OCI-LY1 (cell line): ENCODE results near the gene GOLT1B.

Source experiments
- H2AFZ ChIP-seq: fragments of 200-600 bp; sonication (generic), shearing (Covaris generic); 2 replicates; pipeline ENCODE4 v1.6.0; 2014; ENCODE audit warnings: antibody characterized with exemption, mild to moderate bottlenecking, low read length
- H3F3A ChIP-seq: fragments of 200-600 bp; sonication (generic), shearing (Covaris generic); 2 replicates; pipeline ENCODE4 v1.6.0; 2014; ENCODE audit warnings: mild to moderate bottlenecking, antibody characterized with exemption, low read length, moderate library complexity; ENCODE audit not compliant: insufficient read depth
- H3K27ac ChIP-seq: fragments of 200-600 bp; sonication (generic); 2 replicates; pipeline ENCODE4 v1.5.1; 2014; ENCODE audit warnings: low read length, mixed run types, mild to moderate bottlenecking, low read depth; ENCODE audit not compliant: poor library complexity, severe bottlenecking
- H3K27me3 ChIP-seq: fragments of 200-600 bp; sonication (generic); 2 replicates; pipeline ENCODE4 v1.6.0; 2014; ENCODE audit warnings: antibody characterized with exemption, mild to moderate bottlenecking, low read length, moderate library complexity; ENCODE audit not compliant: insufficient read depth
- H3K36me3 ChIP-seq: fragments of 200-600 bp; sonication (generic); 2 replicates; pipeline ENCODE4 v1.6.1; 2014; ENCODE audit warnings: mild to moderate bottlenecking, antibody characterized with exemption, low read length, moderate library complexity, mixed read lengths; ENCODE audit not compliant: insufficient read depth
- H3K4me1 ChIP-seq: fragments of 200-600 bp; sonication (generic); 2 replicates; pipeline ENCODE4 v1.5.1; 2014; ENCODE audit warnings: mild to moderate bottlenecking, low read length, moderate library complexity; ENCODE audit not compliant: insufficient read depth, severe bottlenecking
- H3K4me2 ChIP-seq: fragments of 200-600 bp; sonication (generic), shearing (Covaris generic); 2 replicates; pipeline ENCODE4 v1.6.1; 2014; ENCODE audit warnings: low read length
- H3K4me3 ChIP-seq: fragments of 200-600 bp; sonication (generic); 2 replicates; pipeline ENCODE4 v1.5.1; 2014; ENCODE audit warnings: low read length, low read depth, mild to moderate bottlenecking, mixed read lengths; ENCODE audit not compliant: poor library complexity, severe bottlenecking
- H3K79me2 ChIP-seq: fragments of 200-600 bp; shearing (Covaris generic); 2 replicates; pipeline ENCODE4 v1.6.1; 2016; ENCODE audit warnings: mixed run types, low read length, mixed read lengths; ENCODE audit not compliant: insufficient read depth
- H3K9ac ChIP-seq: fragments of 200-600 bp; sonication (generic), shearing (Covaris generic); 2 replicates; pipeline ENCODE4 v1.6.1; 2014; ENCODE audit warnings: mild to moderate bottlenecking, low read length, mixed read lengths
- H3K9me2 ChIP-seq: fragments of 200-600 bp; sonication (generic), shearing (Covaris generic); 2 replicates; pipeline ENCODE4 v1.6.1; 2014; ENCODE audit warnings: low read depth, mild to moderate bottlenecking, low read length, mixed read lengths
- H3K9me3 ChIP-seq: fragments of 200-600 bp; shearing (Covaris generic); 2 replicates; pipeline ENCODE4 v1.6.1; 2014; ENCODE audit warnings: low read length, mixed read lengths
- H4K20me1 ChIP-seq: fragments of 200-600 bp; sonication (generic), shearing (Covaris generic); 2 replicates; pipeline ENCODE4 v1.6.0; 2016; ENCODE audit warnings: mild to moderate bottlenecking, low read length; ENCODE audit not compliant: insufficient read depth
- CTCF ChIP-seq: fragments of 200-600 bp; sonication (generic), shearing (Covaris generic); IDR thresholded peaks from 2 replicates; pipeline ENCODE4 v1.5.1; 2017; ENCODE audit warnings: mild to moderate bottlenecking, antibody characterized with exemption, low read length, moderate library complexity, mixed read lengths
- EZH2 ChIP-seq: fragments of 200-600 bp; sonication (generic), shearing (Covaris generic); IDR thresholded peaks from 2 replicates; pipeline ENCODE4 v1.8.0; 2017; ENCODE audit warnings: borderline replicate concordance, mixed run types, mild to moderate bottlenecking, antibody characterized with exemption, low read length, moderate library complexity, mixed read lengths

GOLT1B gene

GRCh38 chr12:21516281-21516680 is 14.7 kb downstream of the GOLT1B start:
- peaks cover 26% of the 10 kb centered on the region; the same call in 1 of the 2 replicates for H3K36me3 ChIP-seq
- no peaks in the 10 kb centered on the region for H3K9me3 ChIP-seq
- TF ChIP-seq EZH2 (no peak), CTCF (no peak)
- no peaks in the 10 kb centered on the region for H3K9me2 ChIP-seq
- no peaks in the 10 kb centered on the region for H4K20me1 ChIP-seq
- no peaks in the 10 kb centered on the region for H3K27me3 ChIP-seq
- no peak overlapping the region for H2AFZ ChIP-seq
- no peak overlapping the region for H3K4me2 ChIP-seq
- H3K4me1 ChIP-seq = no peaks in the 10 kb centered on the region
- H3F3A ChIP-seq = no peaks in the 10 kb centered on the region
- H3K79me2 ChIP-seq = no peaks in the 10 kb centered on the region
- no peak overlapping the region for H3K9ac ChIP-seq
- H3K4me3 ChIP-seq = no peak overlapping the region
- H3K27ac ChIP-seq = no peak overlapping the region

DNA sequence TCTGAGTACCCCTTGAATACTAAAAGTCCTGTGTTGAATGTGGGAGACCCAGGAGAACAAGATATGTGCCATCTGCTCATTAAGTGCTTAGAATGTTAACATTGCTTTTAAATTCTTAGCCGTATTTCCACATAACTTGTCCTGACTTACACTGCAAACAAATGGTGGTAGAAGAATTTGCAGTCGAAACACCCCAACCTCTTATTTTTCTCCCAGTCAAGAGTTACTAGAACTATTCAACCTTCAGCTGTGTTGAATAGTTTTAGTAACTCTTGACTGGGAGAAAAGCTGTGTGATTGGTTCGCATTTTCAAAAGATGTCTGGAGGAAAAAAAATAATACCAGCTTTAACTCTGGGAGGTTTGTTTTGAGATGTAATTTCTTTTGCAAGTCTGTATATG is 16.9 kb downstream of the GOLT1B start:
- no peak for TF ChIP-seq CTCF
- TF ChIP-seq EZH2 = no peak
- H3K79me2 ChIP-seq = no peaks in the 10 kb centered on the region
- H3F3A ChIP-seq = no peaks in the 10 kb centered on the region
- no peak overlapping the region for H2AFZ ChIP-seq
- no peaks in the 10 kb centered on the region for H3K27me3 ChIP-seq
- H3K4me1 ChIP-seq = no peaks in the 10 kb centered on the region
- no peaks in the 10 kb centered on the region for H3K9me3 ChIP-seq
- H3K36me3 ChIP-seq = peaks cover 12% of the 10 kb centered on the region; the same call in 1 of the 2 replicates
- no peak overlapping the region for H3K27ac ChIP-seq
- no peak overlapping the region for H3K4me3 ChIP-seq
- no peak overlapping the region for H3K4me2 ChIP-seq
- no peaks in the 10 kb centered on the region for H3K9me2 ChIP-seq
- H3K9ac ChIP-seq = no peak overlapping the region
- no peaks in the 10 kb centered on the region for H4K20me1 ChIP-seq

DNA sequence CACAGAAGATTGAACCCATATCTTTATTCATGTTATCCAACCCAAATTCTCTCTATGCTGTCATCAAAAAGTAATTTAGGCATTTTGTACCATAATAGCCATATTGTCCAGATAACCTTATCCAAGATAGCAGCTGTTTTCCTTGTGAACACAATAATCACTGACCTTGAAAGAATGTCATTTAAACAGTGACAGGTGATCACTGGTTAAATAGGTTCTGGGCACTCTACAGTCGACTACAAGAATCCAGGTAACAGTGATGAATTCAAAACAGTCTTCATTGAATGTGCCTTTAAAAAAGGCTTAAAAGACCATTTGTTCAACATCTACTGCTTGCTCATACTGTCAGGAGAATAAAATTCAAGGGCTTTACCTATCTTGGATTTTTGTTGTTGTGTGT is 20.0 kb downstream of the GOLT1B start:
- Histone ChIP-seq H3F3A (no peaks in the 10 kb centered on the region), H3K4me1 (no peaks in the 10 kb centered on the region), H2AFZ (no peak overlapping the region), H3K9ac (no peak overlapping the region), H3K27me3 (no peaks in the 10 kb centered on the region), H3K27ac (no peak overlapping the region), H3K9me2 (no peaks in the 10 kb centered on the region), H3K4me3 (no peak overlapping the region), H3K79me2 (no peaks in the 10 kb centered on the region), H4K20me1 (no peaks in the 10 kb centered on the region), H3K4me2 (no peak overlapping the region), H3K36me3 (no peaks in the 10 kb centered on the region), H3K9me3 (no peaks in the 10 kb centered on the region)
- TF ChIP-seq CTCF (no peak), EZH2 (no peak)
